ENCODE data around the gene C19orf73. TPM values are rescaled to one million over a fixed set of nuclear protein-coding genes. Genes with fewer than 3 reads are reported as not detected.

C19orf73 gene
- total and polyA plus RNA-seq, 2 experiments from 2014 or later, result 8.1 to 9.1 TPM

Small RNA genes lying within 50 kb of the gene (small RNA-seq; reads per million reads assigned to genes)
- not detected for gene RN7SL708P (ENCODE audit: low replicate concordance)

Other genes with a start within 250 kb of the C19orf73 start
- 14.5 and 15.8 TPM in 2 replicates for gene PPP1R15A, start 246.7 kb downstream of the C19orf73 start, total RNA-seq (2014; rRNA removed; shearing (Covaris generic))
- gene PPP1R15A, start 246.7 kb downstream of the C19orf73 start, polyA plus RNA-seq (2016; fragmentation: Nextera tagmentation; extraction: Ambion mirVana), result 14.0 and 14.4 TPM in 2 replicates
- 0.12 and 0.42 TPM in 2 replicates for gene TULP2, start 220.4 kb downstream of the C19orf73 start, total RNA-seq (2014; rRNA removed; shearing (Covaris generic))
- gene TULP2, start 220.4 kb downstream of the C19orf73 start, polyA plus RNA-seq (2016; fragmentation: Nextera tagmentation; extraction: Ambion mirVana), result 1.1 and 1.9 TPM in 2 replicates
- 142 and 163 TPM in 2 replicates for gene NUCB1, start 218.8 kb downstream of the C19orf73 start, total RNA-seq (2014; rRNA removed; shearing (Covaris generic))
- 57.1 and 64.9 TPM in 2 replicates for gene NUCB1, start 218.8 kb downstream of the C19orf73 start, polyA plus RNA-seq (2016; fragmentation: Nextera tagmentation; extraction: Ambion mirVana)
- 0.69 and 0.78 TPM in 2 replicates for gene DHDH, start 185.4 kb downstream of the C19orf73 start, total RNA-seq (2014; rRNA removed; shearing (Covaris generic))
- 4.7 and 8.4 TPM in 2 replicates for gene DHDH, start 185.4 kb downstream of the C19orf73 start, polyA plus RNA-seq (2016; fragmentation: Nextera tagmentation; extraction: Ambion mirVana)
- 184 and 261 TPM in 2 replicates for gene BAX, start 164.3 kb downstream of the C19orf73 start, total RNA-seq (2014; rRNA removed; shearing (Covaris generic))
- 168 and 179 TPM in 2 replicates for gene BAX, start 164.3 kb downstream of the C19orf73 start, polyA plus RNA-seq (2016; fragmentation: Nextera tagmentation; extraction: Ambion mirVana)
- gene FTL, start 153.8 kb downstream of the C19orf73 start, total RNA-seq (2014; rRNA removed; shearing (Covaris generic)), result 1,625 and 2,064 TPM in 2 replicates
- gene FTL, start 153.8 kb downstream of the C19orf73 start, polyA plus RNA-seq (2016; fragmentation: Nextera tagmentation; extraction: Ambion mirVana), result 5,278 and 5,436 TPM in 2 replicates
- gene GYS1, start 125.8 kb downstream of the C19orf73 start, total RNA-seq (2014; rRNA removed; shearing (Covaris generic)), result 23.1 and 28.9 TPM in 2 replicates
- 15.9 and 19.9 TPM in 2 replicates for gene GYS1, start 125.8 kb downstream of the C19orf73 start, polyA plus RNA-seq (2016; fragmentation: Nextera tagmentation; extraction: Ambion mirVana)
- 222 and 252 TPM in 2 replicates for gene RUVBL2, start 125.3 kb downstream of the C19orf73 start, total RNA-seq (2014; rRNA removed; shearing (Covaris generic))
- gene RUVBL2, start 125.3 kb downstream of the C19orf73 start, polyA plus RNA-seq (2016; fragmentation: Nextera tagmentation; extraction: Ambion mirVana), result 194 and 196 TPM in 2 replicates
- 1.9 TPM in 1 of 2 replicates, not detected in the other for gene LHB, start 102.1 kb downstream of the C19orf73 start, total RNA-seq (2014; rRNA removed; shearing (Covaris generic))
- gene LHB, start 102.1 kb downstream of the C19orf73 start, polyA plus RNA-seq (2016; fragmentation: Nextera tagmentation; extraction: Ambion mirVana), result 0.76 TPM in 1 of 2 replicates, not detected in the other
- gene CGB3, start 94.8 kb downstream of the C19orf73 start, total RNA-seq (2014; rRNA removed; shearing (Covaris generic)), result not detected in 2 replicates
- not detected in 2 replicates for gene CGB3, start 94.8 kb downstream of the C19orf73 start, polyA plus RNA-seq (2016; fragmentation: Nextera tagmentation; extraction: Ambion mirVana)
- gene CGB2, start 87.3 kb downstream of the C19orf73 start, total RNA-seq (2014; rRNA removed; shearing (Covaris generic)), result not detected in 2 replicates
- gene CGB2, start 87.3 kb downstream of the C19orf73 start, polyA plus RNA-seq (2016; fragmentation: Nextera tagmentation; extraction: Ambion mirVana), result 0.57 TPM in 1 of 2 replicates, not detected in the other
- gene CGB1, start 82.2 kb downstream of the C19orf73 start, total RNA-seq (2014; rRNA removed; shearing (Covaris generic)), result 0.52 TPM in 1 of 2 replicates, not detected in the other
- not detected in 2 replicates for gene CGB1, start 82.2 kb downstream of the C19orf73 start, polyA plus RNA-seq (2016; fragmentation: Nextera tagmentation; extraction: Ambion mirVana)
- gene CGB5, start 75.3 kb downstream of the C19orf73 start, total RNA-seq (2014; rRNA removed; shearing (Covaris generic)), result not detected in 2 replicates
- gene CGB5, start 75.3 kb downstream of the C19orf73 start, polyA plus RNA-seq (2016; fragmentation: Nextera tagmentation; extraction: Ambion mirVana), result not detected in 2 replicates
- not detected in 2 replicates for gene CGB8, start 70.0 kb downstream of the C19orf73 start, total RNA-seq (2014; rRNA removed; shearing (Covaris generic))
- gene CGB8, start 70.0 kb downstream of the C19orf73 start, polyA plus RNA-seq (2016; fragmentation: Nextera tagmentation; extraction: Ambion mirVana), result not detected in 2 replicates
- gene CGB7, start 61.4 kb downstream of the C19orf73 start, total RNA-seq (2014; rRNA removed; shearing (Covaris generic)), result 0.97 and 1.0 TPM in 2 replicates
- gene CGB7, start 61.4 kb downstream of the C19orf73 start, polyA plus RNA-seq (2016; fragmentation: Nextera tagmentation; extraction: Ambion mirVana), result 0.32 and 0.66 TPM in 2 replicates
- 0.39 and 0.94 TPM in 2 replicates for gene NTF4, start 54.3 kb downstream of the C19orf73 start, total RNA-seq (2014; rRNA removed; shearing (Covaris generic))
- 2.7 TPM in 2 replicates for gene NTF4, start 54.3 kb downstream of the C19orf73 start, polyA plus RNA-seq (2016; fragmentation: Nextera tagmentation; extraction: Ambion mirVana)
- not detected in 2 replicates for gene KCNA7, start 46.4 kb downstream of the C19orf73 start, total RNA-seq (2014; rRNA removed; shearing (Covaris generic))
- 0.08 and 0.14 TPM in 2 replicates for gene KCNA7, start 46.4 kb downstream of the C19orf73 start, polyA plus RNA-seq (2016; fragmentation: Nextera tagmentation; extraction: Ambion mirVana)
- gene SNRNP70, start 33.7 kb downstream of the C19orf73 start, total RNA-seq (2014; rRNA removed; shearing (Covaris generic)), result 349 and 361 TPM in 2 replicates
- gene SNRNP70, start 33.7 kb downstream of the C19orf73 start, polyA plus RNA-seq (2016; fragmentation: Nextera tagmentation; extraction: Ambion mirVana), result 229 and 243 TPM in 2 replicates
- 1.2 and 7.8 TPM in 2 replicates for gene LIN7B, start 4.8 kb downstream of the C19orf73 start, total RNA-seq (2014; rRNA removed; shearing (Covaris generic))
- 8.6 and 10.5 TPM in 2 replicates for gene LIN7B, start 4.8 kb downstream of the C19orf73 start, polyA plus RNA-seq (2016; fragmentation: Nextera tagmentation; extraction: Ambion mirVana)
- gene PPFIA3, start 401 bp upstream of the C19orf73 start, total RNA-seq (2014; rRNA removed; shearing (Covaris generic)), result 22.6 and 29.7 TPM in 2 replicates
- 21.3 and 25.4 TPM in 2 replicates for gene PPFIA3, start 401 bp upstream of the C19orf73 start, polyA plus RNA-seq (2016; fragmentation: Nextera tagmentation; extraction: Ambion mirVana)
- 1.4 and 1.9 TPM in 2 replicates for gene HRC, start 36.3 kb upstream of the C19orf73 start, total RNA-seq (2014; rRNA removed; shearing (Covaris generic))
- gene HRC, start 36.3 kb upstream of the C19orf73 start, polyA plus RNA-seq (2016; fragmentation: Nextera tagmentation; extraction: Ambion mirVana), result 2.0 and 2.5 TPM in 2 replicates
- 11.6 and 16.5 TPM in 2 replicates for gene TRPM4, start 38.6 kb upstream of the C19orf73 start, total RNA-seq (2014; rRNA removed; shearing (Covaris generic))
- gene TRPM4, start 38.6 kb upstream of the C19orf73 start, polyA plus RNA-seq (2016; fragmentation: Nextera tagmentation; extraction: Ambion mirVana), result 25.7 and 30.4 TPM in 2 replicates
- 0.31 and 1.6 TPM in 2 replicates for gene SLC6A16, start 206.0 kb upstream of the C19orf73 start, total RNA-seq (2014; rRNA removed; shearing (Covaris generic))
- gene SLC6A16, start 206.0 kb upstream of the C19orf73 start, polyA plus RNA-seq (2016; fragmentation: Nextera tagmentation; extraction: Ambion mirVana), result 1.4 and 1.8 TPM in 2 replicates
- gene CD37, start 216.3 kb upstream of the C19orf73 start, total RNA-seq (2014; rRNA removed; shearing (Covaris generic)), result not detected in 2 replicates
- 106 and 114 TPM in 2 replicates for gene CD37, start 216.3 kb upstream of the C19orf73 start, polyA plus RNA-seq (2016; fragmentation: Nextera tagmentation; extraction: Ambion mirVana)
- gene TEAD2, start 243.3 kb upstream of the C19orf73 start, total RNA-seq (2014; rRNA removed; shearing (Covaris generic)), result 74.4 and 82.5 TPM in 2 replicates
- 30.3 and 34.3 TPM in 2 replicates for gene TEAD2, start 243.3 kb upstream of the C19orf73 start, polyA plus RNA-seq (2016; fragmentation: Nextera tagmentation; extraction: Ambion mirVana)
- 0.76 TPM in 1 of 2 replicates, not detected in the other for gene DKKL1, start 244.7 kb upstream of the C19orf73 start, total RNA-seq (2014; rRNA removed; shearing (Covaris generic))
- 2.9 and 3.6 TPM in 2 replicates for gene DKKL1, start 244.7 kb upstream of the C19orf73 start, polyA plus RNA-seq (2016; fragmentation: Nextera tagmentation; extraction: Ambion mirVana)

All from GM23338 (cell line).